HCT116 (cell line): ENCODE results near the gene MED31. TPM values are rescaled to one million over a fixed set of nuclear protein-coding genes. Genes with fewer than 3 reads are reported as not detected.

Source experiments
- ATAC-seq: fragments of 200-7000 bp; cut with Tn5 transposase; 2 replicates; pipeline ENCODE4 v1.9.1; 2020; ENCODE audit warnings: mild to moderate bottlenecking, moderate library complexity
- BruUV-seq: library from RNA; stranded (reverse); fragments of 400-500 nt; replicated peaks from 2 replicates; lab custom pipeline; 2021; lab: Mats Ljungman, UMichigan
- CTCF ChIA-PET: fragments of 300-600 bp; sonication (Branson Sonifier 250); formaldehyde crosslinking; loops from one replicate; lab custom pipeline; 2021; ENCODE audit warnings: antibody characterized with exemption; lab: Charles Lee
- POLR2A ChIA-PET: fragments of 300-600, 350-600 bp; sonication (Branson Sonifier 250); formaldehyde crosslinking; loops from one replicate; lab custom pipeline; 2021; ENCODE audit warnings: antibody characterized with exemption; lab: Charles Lee
- RAD21 ChIA-PET, 2 experiments: fragments of 300-600 bp; sonication (Branson Sonifier 250); formaldehyde crosslinking; loops; one replicate each; lab custom pipeline; 2023; ENCODE audit warnings: low total read pairs in 2 of 2; ENCODE audit not compliant: uncharacterized antibody in 2 of 2, unreplicated experiment in 2 of 2, low non-redundant PET in 1 of 2; lab: Charles Lee
- DNase-seq: peaks from one replicate; pipeline ENCODE4 v3.0.0-alpha.2; 2010; ENCODE audit warnings: low read depth, low spot score
- H2AFZ ChIP-seq: fragments of 200-600 bp; shearing (Covaris generic), sonication (generic); 2 replicates; pipeline ENCODE4 v1.6.1; 2017; ENCODE audit warnings: low read depth, mixed run types, mixed read lengths, antibody characterized with exemption, low read length; ENCODE audit not compliant: poor library complexity, severe bottlenecking
- H3K27ac ChIP-seq: 2 replicates; pipeline ENCODE4 v1.5.1; 2012; ENCODE audit warnings: low read depth, low read length
- H3K27me3 ChIP-seq: fragments of 200-600 bp; sonication (generic); 2 replicates; pipeline ENCODE4 v1.6.1; 2016; ENCODE audit warnings: mixed run types, low read length, mixed read lengths; ENCODE audit not compliant: insufficient read depth
- H3K36me3 ChIP-seq, 2 experiments: fragments of 200-500 bp in 1 of 2; fragments of 200-600 bp in 1 of 2; sonication (Bioruptor generic) in 1 of 2; sonication (generic) in 1 of 2; 2 replicates each; pipeline versions ENCODE4 v1.5.1 to v1.6.1; 2014 to 2016; ENCODE audit warnings: low read length in 2 of 2, inconsistent platforms in 1 of 2, mixed read lengths in 1 of 2, mixed run types in 1 of 2; ENCODE audit not compliant: insufficient read depth in 2 of 2, control insufficient read depth in 1 of 2
- H3K4me1 ChIP-seq, 2 experiments: fragments of 200-600 bp in 1 of 2; sonication (generic) in 1 of 2; 2 replicates each; pipeline versions ENCODE4 v1.5.1 to v1.6.1; 2012 to 2017; ENCODE audit warnings: low read length in 2 of 2, inconsistent platforms in 1 of 2, mild to moderate bottlenecking in 1 of 2, mixed read lengths in 1 of 2, mixed run types in 1 of 2, moderate library complexity in 1 of 2; ENCODE audit not compliant: insufficient read depth in 2 of 2, control insufficient read depth in 1 of 2
- H3K4me2 ChIP-seq: fragments of 200-600 bp; sonication (generic); 2 replicates; pipeline ENCODE4 v1.6.1; 2017; ENCODE audit warnings: mixed run types, low read length, mixed read lengths
- H3K4me3 ChIP-seq, 2 experiments: fragments of 200-600 bp in 1 of 2; sonication (generic) in 1 of 2; replicated peaks in 1 of 2; 2 replicates each; pipeline ENCODE4 v1.5.1; 2011 to 2016; ENCODE audit warnings: low read length in 2 of 2, control low read depth in 1 of 2, low read depth in 1 of 2, mild to moderate bottlenecking in 1 of 2, mixed read lengths in 1 of 2, mixed run types in 1 of 2
- H3K79me2 ChIP-seq: fragments of 200-600 bp; sonication (generic); 2 replicates; pipeline ENCODE4 v1.6.1; 2017; ENCODE audit warnings: mild to moderate bottlenecking, mixed run types, low read length, moderate library complexity, mixed read lengths; ENCODE audit not compliant: insufficient read depth
- H3K9ac ChIP-seq: fragments of 200-600 bp; sonication (generic); 2 replicates; pipeline ENCODE4 v1.6.1; 2016; ENCODE audit warnings: low read length, mixed read lengths
- H3K9me2 ChIP-seq: fragments of 200-600 bp; sonication (generic), shearing (Covaris generic); 2 replicates; pipeline ENCODE4 v1.6.1; 2017; ENCODE audit warnings: mixed run types, mild to moderate bottlenecking, moderate library complexity; ENCODE audit not compliant: insufficient read depth
- H3K9me3 ChIP-seq, 2 experiments: fragments of 200-500 bp in 1 of 2; fragments of 200-600 bp in 1 of 2; sonication (Bioruptor generic) in 1 of 2; sonication (generic) in 1 of 2; 2 replicates each; pipeline ENCODE4 v1.6.1; 2014 to 2017; ENCODE audit warnings: low read length in 2 of 2, mixed read lengths in 2 of 2, inconsistent platforms in 1 of 2, low read depth in 1 of 2, mild to moderate bottlenecking in 1 of 2, mixed run types in 1 of 2, moderate library complexity in 1 of 2; ENCODE audit not compliant: control insufficient read depth in 1 of 2, insufficient read depth in 1 of 2
- H4K20me1 ChIP-seq: fragments of 200-600 bp; sonication (generic), shearing (Covaris generic); 2 replicates; pipeline ENCODE4 v1.6.1; 2017; ENCODE audit warnings: mixed run types, mild to moderate bottlenecking, moderate library complexity; ENCODE audit not compliant: insufficient read depth
- ATF3 ChIP-seq: IDR thresholded peaks from 2 replicates; pipeline ENCODE4 v1.6.1; 2012
- CBX3 ChIP-seq: IDR thresholded peaks from 2 replicates; pipeline ENCODE4 v1.6.1; 2012; ENCODE audit warnings: low read depth
- CTCF ChIP-seq, 3 experiments: fragments of 200-600 bp in 1 of 3; sonication (generic) in 1 of 3; IDR thresholded peaks in 2 of 3; conservative IDR thresholded peaks in 1 of 3; 2 replicates each; pipeline ENCODE4 v1.5.1; 2012 to 2017; ENCODE audit warnings: low read depth in 2 of 3, low read length in 2 of 3, antibody characterized with exemption in 1 of 3, borderline replicate concordance in 1 of 3, control low read depth in 1 of 3, mild to moderate bottlenecking in 1 of 3, mixed read lengths in 1 of 3, mixed run types in 1 of 3, moderate library complexity in 1 of 3; ENCODE audit not compliant: insufficient read depth in 1 of 3
- EZH2 ChIP-seq: fragments of 200-600 bp; sonication (generic); IDR thresholded peaks from 2 replicates; pipeline ENCODE4 v1.6.1; 2017; ENCODE audit warnings: antibody characterized with exemption, mixed run types
- JUND ChIP-seq: IDR thresholded peaks from 2 replicates; pipeline ENCODE4 v1.6.1; 2012
- MAX ChIP-seq: IDR thresholded peaks from 2 replicates; pipeline ENCODE4 v1.6.1; 2012
- SRF ChIP-seq: IDR thresholded peaks from 2 replicates; pipeline ENCODE4 v1.6.1; 2012; ENCODE audit warnings: low read depth
- YY1 ChIP-seq: IDR thresholded peaks from 2 replicates; pipeline ENCODE4 v1.6.1; 2011; ENCODE audit warnings: low read length, low read depth, moderate library complexity, mild to moderate bottlenecking; ENCODE audit not compliant: insufficient replicate concordance; ENCODE audit errors: extremely low read depth
- ZFX ChIP-seq: fragments of 450-650 bp; IDR thresholded peaks from 2 replicates; pipeline ENCODE4 v1.6.1; 2017
- intact Hi-C: fragments of 100-400 bp; cut with micrococcal nuclease; formaldehyde crosslinking; loops from 2 replicates; pipeline ENCODE4 v1.10.0; 2022
- total RNA-seq: library from RNA; stranded (reverse); gene quantifications from one replicate; pipeline ENCODE4 v1.2.1, GENCODE V29; 2021; ENCODE audit not compliant: unreplicated experiment

Gene MED31
- total RNA-seq, 1 experiment from 2014 or later: 20.3 TPM

GRCh38 chr17:6698004-6698403 is 46.6 kb upstream of the MED31 start (continued):
- TF ChIP-seq ZFX: no peak

- no peak overlapping the region for H3K27ac ChIP-seq
- no peak overlapping the region for H3K4me2 ChIP-seq
- TF ChIP-seq ATF3 (no peak), SRF (no peak), MAX (no peak), YY1 (no peak), CBX3 (no peak), JUND (no peak), ZFX (no peak), EZH2 (no peak), CTCF (IDR thresholded peaks at IDR 0.05 in 2 of 3, conservative IDR thresholded peaks at IDR 0.05 in 1 of 3; ENCODE audit: borderline replicate concordance in 1 of 3, insufficient read depth in 1 of 3, low read depth in 2 of 3, low read length in 2 of 3) (no peak)
- ATAC-seq (no peak), DNase-seq (no peak)
- peaks cover 14% of the 10 kb centered on the region; the same call in 1 of the 2 replicates for H3K27me3 ChIP-seq
- H3K36me3 ChIP-seq: no peaks in the 10 kb centered on the region
- ChIA-PET CTCF (no interaction called here), RAD21 (no interaction called here), POLR2A (no interaction called here)
- no peaks in the 10 kb centered on the region for H3K4me1 ChIP-seq
- H3K4me3 ChIP-seq: no peak overlapping the region
- no peak overlapping the region for H3K9ac ChIP-seq
- no peaks in the 10 kb centered on the region for H3K9me2 ChIP-seq
- no TSS peak for BruUV-seq
- H3K79me2 ChIP-seq: no peaks in the 10 kb centered on the region
- H3K9me3 ChIP-seq: no peaks in the 10 kb centered on the region
- intact Hi-C loops: no loop called here
- no peak overlapping the region for H2AFZ ChIP-seq
- no peaks in the 10 kb centered on the region for H4K20me1 ChIP-seq
Observed at GRCh38 chr17:6696906-6697305, 45.5 kb upstream of the MED31 start.
